ENCODE measurements around the gene AGAP1.

DNA sequence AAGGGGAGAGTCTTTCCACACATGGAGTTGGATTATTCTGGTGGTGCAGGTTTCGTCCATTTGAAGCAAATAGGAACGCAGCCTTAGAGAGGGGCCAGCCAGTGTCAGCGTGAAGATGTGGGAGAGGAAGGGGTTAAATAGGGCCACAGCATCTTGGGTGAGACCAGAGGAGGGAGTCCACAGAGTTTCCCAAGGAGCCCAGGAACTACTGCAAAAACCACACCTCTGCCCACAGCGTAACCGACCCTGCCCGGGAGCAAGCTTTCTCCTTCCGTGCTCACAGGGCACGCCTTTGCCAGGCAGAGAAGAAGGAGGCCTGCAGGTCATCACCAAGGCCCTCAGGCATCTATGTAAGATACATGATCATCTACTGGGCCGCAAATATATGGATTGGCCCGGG is 314.5 kb downstream of the AGAP1 start:
- TF ChIP-seq, protein P1, sequence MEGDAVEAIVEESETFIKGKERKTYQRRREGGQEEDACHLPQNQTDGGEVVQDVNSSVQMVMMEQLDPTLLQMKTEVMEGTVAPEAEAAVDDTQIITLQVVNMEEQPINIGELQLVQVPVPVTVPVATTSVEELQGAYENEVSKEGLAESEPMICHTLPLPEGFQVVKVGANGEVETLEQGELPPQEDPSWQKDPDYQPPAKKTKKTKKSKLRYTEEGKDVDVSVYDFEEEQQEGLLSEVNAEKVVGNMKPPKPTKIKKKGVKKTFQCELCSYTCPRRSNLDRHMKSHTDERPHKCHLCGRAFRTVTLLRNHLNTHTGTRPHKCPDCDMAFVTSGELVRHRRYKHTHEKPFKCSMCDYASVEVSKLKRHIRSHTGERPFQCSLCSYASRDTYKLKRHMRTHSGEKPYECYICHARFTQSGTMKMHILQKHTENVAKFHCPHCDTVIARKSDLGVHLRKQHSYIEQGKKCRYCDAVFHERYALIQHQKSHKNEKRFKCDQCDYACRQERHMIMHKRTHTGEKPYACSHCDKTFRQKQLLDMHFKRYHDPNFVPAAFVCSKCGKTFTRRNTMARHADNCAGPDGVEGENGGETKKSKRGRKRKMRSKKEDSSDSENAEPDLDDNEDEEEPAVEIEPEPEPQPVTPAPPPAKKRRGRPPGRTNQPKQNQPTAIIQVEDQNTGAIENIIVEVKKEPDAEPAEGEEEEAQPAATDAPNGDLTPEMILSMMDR (IDR thresholded peaks at IDR 0.05; ENCODE audit: low read depth, low read length, missing input control): no peak
- TF ChIP-seq HNF4A (conservative IDR thresholded peaks at IDR 0.05) (no peak), JUND (IDR thresholded peaks at IDR 0.05) (no peak), GABPA (IDR thresholded peaks at IDR 0.05 in 1 of 2, conservative IDR thresholded peaks at IDR 0.05 in 1 of 2) (no peak), TAF1 (conservative IDR thresholded peaks at IDR 0.05) (no peak), RAD21 (IDR thresholded peaks at IDR 0.05) (no peak), EGR1 (IDR thresholded peaks at IDR 0.05; ENCODE audit: low read depth in 2 of 2) (no peak), FOXA1 (IDR thresholded peaks at IDR 0.05) (no peak)
- TF ChIP-seq, protein P2, sequence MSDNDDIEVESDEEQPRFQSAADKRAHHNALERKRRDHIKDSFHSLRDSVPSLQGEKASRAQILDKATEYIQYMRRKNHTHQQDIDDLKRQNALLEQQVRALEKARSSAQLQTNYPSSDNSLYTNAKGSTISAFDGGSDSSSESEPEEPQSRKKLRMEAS (IDR thresholded peaks at IDR 0.05): no peak
- TF ChIP-seq, protein P3, sequence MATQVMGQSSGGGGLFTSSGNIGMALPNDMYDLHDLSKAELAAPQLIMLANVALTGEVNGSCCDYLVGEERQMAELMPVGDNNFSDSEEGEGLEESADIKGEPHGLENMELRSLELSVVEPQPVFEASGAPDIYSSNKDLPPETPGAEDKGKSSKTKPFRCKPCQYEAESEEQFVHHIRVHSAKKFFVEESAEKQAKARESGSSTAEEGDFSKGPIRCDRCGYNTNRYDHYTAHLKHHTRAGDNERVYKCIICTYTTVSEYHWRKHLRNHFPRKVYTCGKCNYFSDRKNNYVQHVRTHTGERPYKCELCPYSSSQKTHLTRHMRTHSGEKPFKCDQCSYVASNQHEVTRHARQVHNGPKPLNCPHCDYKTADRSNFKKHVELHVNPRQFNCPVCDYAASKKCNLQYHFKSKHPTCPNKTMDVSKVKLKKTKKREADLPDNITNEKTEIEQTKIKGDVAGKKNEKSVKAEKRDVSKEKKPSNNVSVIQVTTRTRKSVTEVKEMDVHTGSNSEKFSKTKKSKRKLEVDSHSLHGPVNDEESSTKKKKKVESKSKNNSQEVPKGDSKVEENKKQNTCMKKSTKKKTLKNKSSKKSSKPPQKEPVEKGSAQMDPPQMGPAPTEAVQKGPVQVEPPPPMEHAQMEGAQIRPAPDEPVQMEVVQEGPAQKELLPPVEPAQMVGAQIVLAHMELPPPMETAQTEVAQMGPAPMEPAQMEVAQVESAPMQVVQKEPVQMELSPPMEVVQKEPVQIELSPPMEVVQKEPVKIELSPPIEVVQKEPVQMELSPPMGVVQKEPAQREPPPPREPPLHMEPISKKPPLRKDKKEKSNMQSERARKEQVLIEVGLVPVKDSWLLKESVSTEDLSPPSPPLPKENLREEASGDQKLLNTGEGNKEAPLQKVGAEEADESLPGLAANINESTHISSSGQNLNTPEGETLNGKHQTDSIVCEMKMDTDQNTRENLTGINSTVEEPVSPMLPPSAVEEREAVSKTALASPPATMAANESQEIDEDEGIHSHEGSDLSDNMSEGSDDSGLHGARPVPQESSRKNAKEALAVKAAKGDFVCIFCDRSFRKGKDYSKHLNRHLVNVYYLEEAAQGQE (IDR thresholded peaks at IDR 0.05): no peak

All from liver (tissue), 3 donors.